Measurements from ENCODE around the gene MEGF10.

The MEGF10 gene

GRCh38 chr5:127352068-127352467, 61.5 kb downstream of the MEGF10 start:
- no peak for DNase-seq (ENCODE audit: low read depth)
- no peak overlapping the region for H3K4me3 ChIP-seq (ENCODE audit: low read depth, low read length)
- TF ChIP-seq, protein P1, sequence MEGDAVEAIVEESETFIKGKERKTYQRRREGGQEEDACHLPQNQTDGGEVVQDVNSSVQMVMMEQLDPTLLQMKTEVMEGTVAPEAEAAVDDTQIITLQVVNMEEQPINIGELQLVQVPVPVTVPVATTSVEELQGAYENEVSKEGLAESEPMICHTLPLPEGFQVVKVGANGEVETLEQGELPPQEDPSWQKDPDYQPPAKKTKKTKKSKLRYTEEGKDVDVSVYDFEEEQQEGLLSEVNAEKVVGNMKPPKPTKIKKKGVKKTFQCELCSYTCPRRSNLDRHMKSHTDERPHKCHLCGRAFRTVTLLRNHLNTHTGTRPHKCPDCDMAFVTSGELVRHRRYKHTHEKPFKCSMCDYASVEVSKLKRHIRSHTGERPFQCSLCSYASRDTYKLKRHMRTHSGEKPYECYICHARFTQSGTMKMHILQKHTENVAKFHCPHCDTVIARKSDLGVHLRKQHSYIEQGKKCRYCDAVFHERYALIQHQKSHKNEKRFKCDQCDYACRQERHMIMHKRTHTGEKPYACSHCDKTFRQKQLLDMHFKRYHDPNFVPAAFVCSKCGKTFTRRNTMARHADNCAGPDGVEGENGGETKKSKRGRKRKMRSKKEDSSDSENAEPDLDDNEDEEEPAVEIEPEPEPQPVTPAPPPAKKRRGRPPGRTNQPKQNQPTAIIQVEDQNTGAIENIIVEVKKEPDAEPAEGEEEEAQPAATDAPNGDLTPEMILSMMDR (IDR thresholded peaks at IDR 0.05; ENCODE audit: low read depth, low read length, missing control alignments) = no peak

DNA sequence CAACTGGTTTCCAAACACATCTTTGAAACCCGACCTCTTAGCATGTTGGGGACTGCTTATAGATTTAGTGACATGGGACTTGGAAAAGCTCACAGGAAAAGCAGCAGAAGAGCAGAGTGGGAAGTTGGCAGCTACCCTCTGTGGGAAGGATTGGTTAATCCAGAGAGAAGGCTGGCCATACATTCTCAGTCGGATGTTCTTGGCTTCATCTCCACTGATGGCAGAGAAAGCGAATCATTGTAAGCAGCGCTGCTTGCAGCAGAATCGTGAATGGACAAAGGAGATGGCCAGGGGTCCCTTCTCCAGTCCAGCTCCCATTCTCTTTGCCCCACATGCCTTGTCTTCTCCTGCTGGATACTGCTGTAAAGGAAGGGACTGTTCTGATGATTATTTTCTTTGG, 62.7 kb downstream of the MEGF10 start:
- TF ChIP-seq, protein P1 (IDR thresholded peaks at IDR 0.05; ENCODE audit: low read depth, low read length, missing control alignments) = no peak

DNA sequence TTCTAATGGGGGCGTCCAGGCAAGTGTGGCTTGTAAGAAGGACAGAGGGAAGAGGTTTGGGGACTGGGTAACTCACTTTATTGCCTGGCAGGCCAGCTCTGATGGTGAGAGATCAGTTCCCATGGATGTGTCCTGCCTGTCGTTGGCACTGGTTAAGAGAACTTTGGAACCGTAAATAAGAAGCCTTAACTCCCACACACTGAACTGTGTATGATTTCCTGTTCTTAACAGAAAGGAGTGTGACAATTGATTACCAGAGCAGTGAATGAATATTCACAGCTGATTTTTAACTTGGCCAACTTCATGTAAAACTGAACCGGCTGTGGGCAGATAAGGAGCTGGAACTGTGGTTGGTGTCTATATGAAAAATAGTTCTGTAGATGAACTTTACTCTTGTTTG, 63.2 kb downstream of the MEGF10 start:
- no peak overlapping the region for H3K4me3 ChIP-seq (ENCODE audit: low read depth, low read length)
- no peak for DNase-seq (ENCODE audit: low read depth)
- TF ChIP-seq, protein P1 (IDR thresholded peaks at IDR 0.05; ENCODE audit: low read depth, low read length, missing control alignments) = no peak

More for the DNA sequence above, 62.7 kb downstream of the MEGF10 start:
- H3K4me3 ChIP-seq (ENCODE audit: low read depth, low read length) = no peak overlapping the region
- DNase-seq (ENCODE audit: low read depth) = no peak

DNA sequence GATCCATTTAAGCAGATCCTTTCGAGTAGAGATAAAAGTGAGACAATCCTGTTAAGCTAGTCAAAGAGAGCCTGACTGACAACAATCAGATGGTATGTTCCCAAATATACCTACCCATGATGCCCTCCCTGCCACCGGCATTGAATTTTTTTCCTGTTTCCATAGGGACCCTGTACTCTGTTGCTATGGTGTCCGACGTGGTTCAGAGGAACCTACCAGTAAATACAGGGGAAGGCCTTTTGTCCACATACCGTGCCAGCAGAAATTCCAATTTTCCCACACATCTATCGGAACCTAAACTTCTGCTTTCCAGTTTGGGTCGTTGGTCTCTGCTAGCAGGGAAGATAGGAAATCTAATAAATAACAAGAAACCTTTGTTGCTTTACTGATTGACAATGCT, 64.7 kb downstream of the MEGF10 start:
- no peak for DNase-seq (ENCODE audit: low read depth)
- TF ChIP-seq, protein P1 (IDR thresholded peaks at IDR 0.05; ENCODE audit: low read depth, low read length, missing control alignments) = no peak
- no peak overlapping the region for H3K4me3 ChIP-seq (ENCODE audit: low read depth, low read length)

GRCh38 chr5:127358284-127358683, 67.7 kb downstream of the MEGF10 start:
- DNase-seq (ENCODE audit: low read depth) = no peak
- no peak overlapping the region for H3K4me3 ChIP-seq (ENCODE audit: low read depth, low read length)
- TF ChIP-seq, protein P1 (IDR thresholded peaks at IDR 0.05; ENCODE audit: low read depth, low read length, missing control alignments) = no peak

DNA sequence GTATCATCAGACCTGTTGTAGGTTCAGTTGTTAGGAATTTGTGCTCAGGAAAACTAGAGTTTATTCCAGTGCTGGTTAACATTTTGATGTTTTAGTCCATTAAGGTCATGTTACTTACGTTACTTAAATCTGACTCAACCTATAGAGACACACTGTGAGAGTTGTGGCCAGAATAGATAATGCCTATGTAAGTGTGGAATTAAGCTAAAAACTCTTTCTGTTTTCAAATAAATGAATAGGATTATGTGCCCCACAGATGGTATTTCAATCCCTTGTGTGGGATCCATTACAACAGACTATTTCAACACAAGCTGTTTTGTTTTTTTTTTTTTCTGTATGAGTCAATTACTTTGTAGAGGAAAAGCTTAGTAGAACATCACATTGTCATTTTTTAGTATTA, 68.1 kb downstream of the MEGF10 start:
- no peak for DNase-seq (ENCODE audit: low read depth)
- TF ChIP-seq, protein P1 (IDR thresholded peaks at IDR 0.05; ENCODE audit: low read depth, low read length, missing control alignments) = no peak
- H3K4me3 ChIP-seq (ENCODE audit: low read depth, low read length) = no peak overlapping the region

DNA sequence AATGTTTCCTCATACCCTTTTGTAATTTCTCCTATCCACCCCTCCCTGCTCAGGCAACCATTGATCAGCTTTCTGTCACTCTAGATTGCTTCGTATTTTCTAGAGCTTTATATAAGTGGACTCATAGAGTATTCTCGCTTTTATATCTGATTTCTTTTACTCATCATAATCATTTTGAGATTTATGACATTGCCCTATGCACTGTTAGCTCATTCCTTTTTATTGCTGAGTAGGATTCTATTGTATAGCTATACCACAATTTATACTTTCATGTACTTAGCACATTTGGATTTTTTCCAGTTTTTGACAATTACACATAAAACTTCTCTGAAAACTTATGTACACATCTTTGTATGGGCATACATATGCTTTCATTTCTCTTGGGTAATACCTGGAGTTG, 68.9 kb downstream of the MEGF10 start:
- TF ChIP-seq, protein P1 (IDR thresholded peaks at IDR 0.05; ENCODE audit: low read depth, low read length, missing control alignments) = no peak
- no peak overlapping the region for H3K4me3 ChIP-seq (ENCODE audit: low read depth, low read length)
- no peak for DNase-seq (ENCODE audit: low read depth)
